CD4-positive, alpha-beta T cell treated with Interleukin-4 for 4 hours (primary cell): ENCODE data around the gene FKTN.

Experiments used
- DNase-seq: peaks from one replicate; pipeline ENCODE4 v3.0.0-alpha.2; 2020

FKTN gene

GRCh38 chr9:105633411-105633810 is 75.5 kb downstream of the FKTN start:
- DNase-seq, result no peak

- no peak for DNase-seq
These were observed 78.4 kb downstream of the FKTN start for GRCh38 chr9:105636331-105636730.

- DNase-seq, result no peak
These were observed 80.0 kb downstream of the FKTN start for GRCh38 chr9:105637787-105638395.

- no peak for DNase-seq
These were observed 82.0 kb downstream of the FKTN start for GRCh38 chr9:105639936-105640335.

- DNase-seq, result no peak
These were observed 85.9 kb downstream of the FKTN start for GRCh38 chr9:105643795-105644194.

- no peak for DNase-seq
These were observed 89.1 kb downstream of the FKTN start for GRCh38 chr9:105646879-105647594.

- DNase-seq, result no peak
These were observed 89.8 kb downstream of the FKTN start for GRCh38 chr9:105647595-105648349.

- no peak for DNase-seq
These were observed 93.9 kb downstream of the FKTN start for GRCh38 chr9:105651806-105652205.

- no peak for DNase-seq
These were observed 98.4 kb downstream of the FKTN start for GRCh38 chr9:105656131-105656921.

GRCh38 chr9:105658351-105658750 is 100.4 kb downstream of the FKTN start:
- DNase-seq, result no peak

GRCh38 chr9:105661011-105661410 is 103.1 kb downstream of the FKTN start:
- DNase-seq, result no peak

GRCh38 chr9:105662184-105663104 is 104.5 kb downstream of the FKTN start, which contains the start of gene TAL2:
Gene TAL2, plus strand, starts transcription at chr9:105662457. Its CDS starts 40 bp downstream, at chr9:105662497.
- DNase-seq, result no peak

- no peak for DNase-seq
These were observed 106.0 kb downstream of the FKTN start for GRCh38 chr9:105663914-105664313.

GRCh38 chr9:105667867-105668266 is 109.9 kb downstream of the FKTN start:
- no peak for DNase-seq

GRCh38 chr9:105670315-105670714 is 112.4 kb downstream of the FKTN start:
- DNase-seq, result no peak

- no peak for DNase-seq
These were observed 112.8 kb downstream of the FKTN start for GRCh38 chr9:105670775-105671174.

GRCh38 chr9:105672711-105673234 is 114.8 kb downstream of the FKTN start:
- DNase-seq, result no peak

- no peak for DNase-seq
These were observed 116.0 kb downstream of the FKTN start for GRCh38 chr9:105673850-105674387.

- no peak for DNase-seq
These were observed 118.5 kb downstream of the FKTN start for GRCh38 chr9:105676351-105676923.

- DNase-seq, result no peak
These were observed 120.2 kb downstream of the FKTN start for GRCh38 chr9:105678163-105678562.

- no peak for DNase-seq
These were observed 120.8 kb downstream of the FKTN start for GRCh38 chr9:105678781-105679180.
